CD4-positive, alpha-beta T cell treated with Interleukin-2 at 100 ng/mL for 4 hours (primary cell): Measurements from ENCODE around the gene PAH.
"Not testable (repeated sequence)": the region's sequence is repeated elsewhere in the genome, so short reads cannot be mapped to it uniquely, and the experiment has no call there.

Source experiments
- DNase-seq: peaks from one replicate; pipeline ENCODE4 v3.0.0-alpha.2; 2020; ENCODE audit warnings: low spot score

PAH gene

DNA sequence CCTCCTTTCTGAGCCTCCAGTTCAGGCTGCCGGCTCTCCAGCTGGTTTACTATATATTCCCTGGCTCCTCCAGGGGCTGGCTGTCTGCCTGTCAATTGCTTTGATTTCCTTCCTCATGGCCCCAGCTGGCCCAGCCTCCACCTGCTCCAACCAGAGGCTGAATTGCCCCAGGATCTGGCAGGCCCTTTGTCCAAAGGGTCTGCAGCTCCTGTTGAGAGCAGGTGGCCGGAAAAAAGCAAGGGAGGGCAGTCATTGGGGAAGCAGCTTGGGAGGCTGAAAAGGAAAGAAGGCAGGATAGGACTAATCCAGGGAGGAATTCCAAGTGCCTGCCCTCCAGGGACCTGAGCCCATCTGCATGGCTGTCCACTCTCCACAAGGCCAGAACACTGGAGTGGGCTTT, 25.3 kb downstream of the PAH start:
- DNase-seq: no peak

DNA sequence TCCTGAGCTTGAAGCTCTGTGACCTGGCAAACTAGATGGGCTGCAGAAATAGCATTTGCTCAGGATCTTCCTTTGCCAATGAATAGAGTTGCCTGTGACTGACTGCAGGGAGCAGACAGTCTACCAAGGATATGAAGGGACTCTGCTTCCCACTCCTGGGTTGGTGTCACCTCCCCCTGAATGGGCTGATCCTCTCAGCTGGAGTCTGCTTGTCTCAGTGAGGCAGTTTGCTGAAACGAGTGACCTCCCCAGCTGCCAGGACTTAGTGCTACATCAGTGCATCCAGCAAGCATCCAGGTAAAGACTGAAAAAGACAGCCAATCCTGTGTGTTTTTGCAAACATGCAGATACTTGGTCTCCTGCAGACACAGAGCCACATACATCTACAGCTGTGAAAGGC, 28.5 kb downstream of the PAH start:
- no peak for DNase-seq

DNA sequence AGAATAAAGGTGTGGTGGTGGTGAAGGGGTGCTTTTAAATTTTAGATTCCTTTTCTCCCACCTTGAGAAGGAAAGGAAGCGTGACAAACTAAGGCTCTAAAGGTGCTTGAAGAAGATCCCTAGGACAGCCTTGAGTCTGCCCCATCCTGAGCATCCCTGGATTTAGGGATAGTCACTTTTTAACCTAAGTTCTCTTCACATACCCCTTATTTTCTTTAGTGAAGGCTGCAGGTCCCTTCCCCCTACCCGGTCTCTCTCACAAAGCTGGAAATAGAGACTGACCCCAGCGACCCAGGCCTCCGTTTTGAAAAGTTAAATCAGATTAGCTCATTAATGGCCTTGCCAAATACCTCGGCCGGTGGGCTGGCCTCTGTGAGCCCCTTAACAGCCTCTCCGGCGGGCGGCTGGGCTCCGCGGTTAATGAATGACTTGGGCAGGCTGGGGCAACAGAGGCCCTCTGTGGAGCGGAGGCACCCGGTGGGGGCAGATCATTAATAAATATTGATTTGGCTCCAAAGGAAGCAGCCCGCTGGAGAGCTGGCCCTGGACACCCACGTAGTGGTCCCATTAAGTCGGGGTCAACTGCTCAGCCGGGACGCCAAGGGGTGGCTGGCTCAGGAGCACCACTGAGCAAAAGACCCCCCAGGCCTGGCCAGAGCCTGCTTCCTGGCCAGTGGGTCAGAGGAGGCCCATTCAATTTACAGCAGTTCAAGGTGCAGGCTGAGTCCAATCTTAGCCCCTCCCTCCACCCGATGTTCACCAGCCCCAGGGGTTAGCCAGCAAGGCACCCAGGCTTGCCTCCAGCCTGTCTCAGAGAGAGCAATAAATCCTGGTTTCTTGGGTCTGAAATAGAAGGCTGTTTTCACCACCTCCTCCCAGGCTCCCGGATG, 31.8 kb downstream of the PAH start:
- DNase-seq: no peak

DNA sequence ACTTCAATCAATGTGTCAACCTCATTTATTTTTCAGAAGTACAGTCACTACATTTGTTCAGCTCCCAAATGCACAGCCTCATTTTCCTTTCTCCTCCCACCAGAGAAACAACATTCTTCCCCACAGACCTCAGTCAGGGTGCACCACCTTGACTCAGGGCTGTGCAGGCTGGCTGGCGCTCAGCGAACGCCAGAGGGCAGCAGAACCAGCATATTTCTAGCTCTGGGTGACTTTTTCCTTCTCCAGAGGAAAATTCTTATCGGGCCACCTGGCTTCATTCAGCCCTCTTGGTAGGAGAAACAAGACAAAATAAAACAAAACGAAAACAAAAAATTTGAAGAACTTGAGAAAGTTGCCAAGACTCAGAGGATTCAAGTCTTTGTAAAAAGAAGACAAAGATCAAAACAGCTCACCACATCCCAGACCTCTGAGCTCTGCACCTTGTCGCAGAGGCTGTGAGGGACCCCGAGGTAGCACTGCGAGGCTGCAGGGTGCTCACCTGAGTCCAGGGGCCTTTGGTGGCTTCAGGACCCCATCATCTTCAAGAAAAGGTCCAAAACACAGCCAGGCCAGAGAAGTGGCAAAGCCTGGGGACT, 33.7 kb downstream of the PAH start:
- DNase-seq: peak; percentile 27

DNA sequence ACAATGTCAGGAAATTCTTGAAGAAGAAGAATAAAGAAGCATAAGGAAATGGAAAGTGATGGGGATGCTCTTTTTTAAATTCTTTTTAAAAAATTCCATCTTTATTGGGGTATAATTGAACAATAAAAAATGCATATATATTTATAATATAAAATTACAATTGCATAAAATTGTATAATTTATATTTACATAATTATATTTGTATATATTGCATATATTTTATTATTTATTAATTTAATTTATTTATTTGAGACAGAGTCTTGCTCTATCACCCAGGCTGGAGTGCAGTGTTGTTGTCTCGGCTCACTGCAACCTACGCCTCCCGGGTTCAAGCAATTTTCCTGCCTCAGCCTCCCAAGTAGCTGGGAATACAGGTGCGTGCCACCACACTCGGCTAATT, 36.3 kb downstream of the PAH start:
- no peak for DNase-seq

DNA sequence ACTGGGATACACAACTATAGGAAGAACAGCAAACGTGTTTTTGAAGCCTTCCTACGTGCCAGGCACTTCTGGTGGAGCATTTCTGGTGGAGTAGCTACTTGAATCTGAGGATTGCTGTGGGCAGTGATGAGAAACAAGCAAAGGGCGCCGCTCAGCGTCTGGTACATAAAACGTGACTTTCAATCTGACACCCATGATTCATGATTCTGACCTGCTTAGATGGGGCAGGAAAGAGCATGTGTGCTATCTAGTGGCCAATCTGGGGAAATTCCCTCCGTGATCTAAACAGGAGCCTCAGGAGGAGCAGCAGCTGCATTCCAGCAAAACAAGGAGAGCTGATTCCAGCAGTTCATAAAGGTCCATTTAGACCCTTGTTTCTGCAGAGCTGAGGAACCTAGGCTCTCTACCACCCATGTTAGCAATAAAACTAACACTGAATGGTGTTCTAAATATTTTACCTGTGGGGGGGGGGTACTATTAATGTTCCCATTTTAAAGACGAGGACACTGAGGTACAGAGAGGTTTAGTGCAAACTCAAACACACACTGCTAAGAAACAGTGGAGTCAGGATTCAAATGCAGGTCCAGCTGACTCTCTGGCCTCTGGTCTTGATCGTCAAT, 37.8 kb downstream of the PAH start:
- no peak for DNase-seq

DNA sequence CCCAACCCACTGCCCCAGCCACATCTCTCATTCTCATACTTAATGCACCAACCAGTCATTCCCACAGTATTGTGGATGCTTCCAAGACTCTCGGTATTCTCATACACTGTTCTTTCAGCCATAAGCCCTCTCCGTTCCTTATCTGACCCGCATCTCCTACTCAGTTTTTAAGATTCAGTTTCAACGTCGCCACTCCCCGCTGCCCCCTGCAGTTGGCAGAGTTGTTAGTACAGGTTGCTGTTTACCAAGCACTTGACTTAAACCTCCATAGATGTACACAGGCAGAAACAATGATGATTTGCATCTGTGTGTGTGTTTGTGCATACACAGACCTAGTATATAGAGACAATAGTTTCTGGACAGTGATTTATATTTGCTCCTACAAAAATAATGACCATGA, 40.2 kb downstream of the PAH start:
- DNase-seq: no peak

DNA sequence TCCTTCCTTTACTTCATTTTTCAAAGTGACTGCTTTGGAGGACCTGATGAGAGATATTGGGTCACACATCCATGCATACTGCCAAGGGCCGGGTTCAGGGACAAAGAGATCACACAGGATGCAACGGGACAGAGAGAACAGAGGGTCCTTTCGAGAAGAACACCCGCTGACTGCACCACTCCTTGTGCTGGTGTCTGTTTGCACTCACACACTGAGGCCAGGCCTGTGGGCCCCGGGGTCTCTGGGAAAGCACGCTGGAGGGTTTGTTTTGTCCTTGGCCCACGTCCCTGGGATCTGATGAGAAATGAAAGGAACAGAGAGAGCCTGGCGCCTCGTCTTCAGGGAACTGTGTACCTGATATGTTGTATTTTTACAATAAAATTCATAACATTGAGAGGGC, 42.2 kb downstream of the PAH start:
- no peak for DNase-seq

DNA sequence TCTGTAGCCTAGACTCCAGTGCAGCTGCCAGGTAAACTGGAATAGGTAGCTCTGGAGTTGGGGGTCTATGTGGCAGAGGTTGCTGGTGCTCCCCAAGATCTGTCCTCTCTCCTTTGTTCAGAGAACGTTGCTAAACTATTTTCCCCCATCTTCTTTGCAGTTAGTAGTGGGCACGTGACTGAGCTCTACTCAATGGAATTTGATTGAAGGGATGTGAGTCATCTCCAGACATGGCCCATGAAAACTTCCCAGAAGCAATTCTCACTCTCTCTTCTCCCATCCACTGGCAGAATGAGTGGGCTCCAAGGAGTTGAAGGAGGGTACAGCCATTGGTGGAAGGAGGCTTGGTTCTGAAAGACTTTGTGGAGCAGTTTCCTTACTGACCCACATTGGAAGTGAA, 44.0 kb downstream of the PAH start:
- DNase-seq: no peak

DNA sequence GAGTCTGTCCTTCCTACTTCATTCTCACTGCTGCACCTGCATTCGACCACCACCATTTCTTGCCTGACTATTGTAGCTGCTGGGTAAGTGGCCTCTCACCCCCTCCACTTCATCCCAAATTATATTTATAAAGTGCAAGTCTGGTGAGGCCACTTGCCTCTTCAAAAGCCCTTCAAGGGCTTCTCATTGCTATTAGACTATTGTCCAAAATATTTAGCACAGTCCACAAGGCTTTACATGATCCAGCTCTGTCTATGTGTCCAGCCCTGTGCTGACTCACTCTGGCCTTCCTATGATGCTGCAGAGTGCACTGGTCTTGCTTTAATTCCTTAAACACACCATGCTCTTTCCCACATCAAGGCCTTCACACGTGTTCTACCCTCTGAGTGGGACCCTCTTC, 46.0 kb downstream of the PAH start:
- DNase-seq: no peak

DNA sequence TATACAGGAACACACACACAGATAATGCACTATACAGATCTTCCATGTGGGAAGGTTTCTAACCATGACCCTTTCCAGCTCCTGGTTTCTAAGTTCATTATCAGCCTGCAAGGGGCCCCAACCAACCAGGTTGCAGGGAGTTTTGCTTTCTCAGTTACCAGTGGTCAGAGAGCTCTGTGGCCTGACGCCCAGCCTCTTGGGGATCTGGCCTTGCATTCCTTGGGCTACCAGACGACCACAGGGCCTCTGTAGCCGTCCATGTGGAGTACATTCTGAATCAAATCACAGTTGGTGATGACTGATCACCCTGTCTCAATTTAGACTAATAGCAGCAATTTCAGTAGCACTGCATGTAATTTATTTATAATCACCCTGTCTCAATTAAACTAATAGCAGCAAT, 47.5 kb downstream of the PAH start:
- DNase-seq: no peak

DNA sequence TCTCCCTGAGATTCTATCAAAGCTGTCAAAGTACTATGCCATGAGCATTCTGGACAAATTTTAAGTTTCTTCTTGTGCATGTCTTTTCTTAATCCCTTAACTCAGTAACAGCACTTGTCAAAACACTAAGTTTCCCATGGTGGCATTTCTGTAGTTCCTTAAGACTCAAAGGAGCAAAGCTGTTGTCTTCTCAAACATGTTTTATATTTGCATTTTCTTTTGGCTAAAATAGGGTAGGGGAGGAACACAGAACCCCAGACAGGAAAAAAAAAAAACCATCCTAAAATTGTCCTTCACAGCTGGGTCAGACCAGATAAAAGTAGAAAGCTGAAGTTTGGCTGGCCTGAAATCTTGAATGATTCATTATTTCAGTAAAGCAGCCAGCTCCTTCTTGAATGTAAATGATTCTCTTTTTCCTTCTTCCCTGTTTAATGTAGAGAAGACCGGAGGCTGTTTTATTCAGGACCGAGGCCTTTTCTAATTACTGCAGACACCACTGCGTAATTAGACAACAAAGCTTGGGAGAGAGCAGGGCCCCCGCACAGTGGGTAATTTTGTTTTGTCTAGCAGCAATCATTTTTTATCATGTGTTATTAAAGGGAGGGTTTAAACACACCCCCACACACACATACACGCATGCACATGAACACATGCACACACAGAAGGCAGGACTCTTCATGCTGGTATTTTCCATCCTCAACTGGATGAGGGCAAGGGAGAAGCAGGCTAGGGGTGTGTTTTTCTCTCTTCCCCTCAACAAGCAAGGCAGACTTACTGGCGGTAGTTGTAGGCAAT, 51.0 kb downstream of the PAH start:
- no peak for DNase-seq

DNA sequence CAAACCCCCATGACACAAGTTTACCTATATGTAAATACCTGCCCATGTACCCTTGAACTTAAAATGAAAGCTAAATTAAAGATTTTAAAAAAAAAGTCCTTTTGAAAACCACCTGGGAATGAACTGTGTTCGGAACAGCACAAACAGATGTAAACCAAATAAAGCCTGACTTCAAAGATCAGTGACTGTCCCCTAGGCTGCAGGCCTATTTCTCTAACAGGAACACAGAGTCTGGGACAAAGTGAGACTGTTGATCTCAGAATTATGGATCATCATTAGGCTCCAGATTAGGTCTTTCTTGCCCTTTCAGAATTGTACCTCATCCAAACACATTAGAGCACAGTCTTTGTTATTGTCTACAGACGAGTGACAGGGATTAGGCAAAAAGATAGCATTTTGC, 54.6 kb downstream of the PAH start:
- DNase-seq: no peak

DNA sequence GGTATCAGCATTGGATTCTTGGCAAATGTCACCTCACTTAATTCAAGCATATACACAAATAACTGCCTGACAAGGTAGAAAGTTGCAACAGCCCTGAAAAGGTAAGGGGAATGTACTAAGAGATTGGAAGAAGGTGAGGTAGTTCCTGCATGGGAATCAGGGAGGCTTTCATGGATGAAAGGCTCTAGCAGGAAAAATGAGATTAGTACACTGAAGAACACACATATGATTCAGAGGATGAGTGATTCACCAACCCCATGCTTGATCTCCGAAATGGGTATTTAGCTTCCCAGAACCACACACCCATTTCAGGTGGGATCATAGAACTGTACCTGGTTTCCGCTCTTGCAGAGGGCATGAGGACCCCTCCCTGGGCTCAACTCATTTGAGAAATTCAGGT, 65.8 kb downstream of the PAH start:
- DNase-seq: no peak

DNA sequence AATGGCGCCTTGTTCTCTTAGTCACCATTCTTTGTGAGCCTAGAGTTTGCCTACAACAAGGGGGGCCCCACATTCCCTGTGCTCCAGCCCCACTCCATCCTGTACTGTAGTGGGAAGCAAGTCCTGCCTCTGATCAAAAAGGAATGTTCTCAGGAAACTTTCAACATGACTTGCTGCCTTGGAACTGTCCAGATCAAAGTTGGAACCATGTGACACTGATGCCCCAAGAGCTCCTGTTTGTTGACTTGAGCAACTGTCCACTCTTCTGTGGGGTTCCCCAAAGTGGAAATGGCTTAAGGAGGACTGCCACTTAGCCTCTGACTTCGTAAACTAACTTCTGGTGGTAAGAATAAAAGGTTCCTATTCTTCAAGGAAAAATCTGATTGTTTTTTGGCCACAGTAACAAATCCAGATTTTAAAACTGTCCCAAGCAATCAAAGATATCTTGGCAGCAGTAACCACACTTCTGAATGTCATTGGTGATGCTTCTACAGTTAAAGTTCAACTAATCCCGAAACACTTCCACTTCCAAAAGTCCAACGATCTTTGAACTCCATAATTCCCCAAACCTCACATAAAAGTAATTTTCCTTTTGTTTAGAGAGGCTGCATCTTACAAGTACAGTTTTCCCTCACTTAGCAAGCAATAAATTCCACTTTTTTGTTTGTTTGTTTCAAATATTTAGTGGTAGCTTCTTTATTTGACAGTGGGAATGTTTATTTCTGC, 67.2 kb downstream of the PAH start:
- no peak for DNase-seq

DNA sequence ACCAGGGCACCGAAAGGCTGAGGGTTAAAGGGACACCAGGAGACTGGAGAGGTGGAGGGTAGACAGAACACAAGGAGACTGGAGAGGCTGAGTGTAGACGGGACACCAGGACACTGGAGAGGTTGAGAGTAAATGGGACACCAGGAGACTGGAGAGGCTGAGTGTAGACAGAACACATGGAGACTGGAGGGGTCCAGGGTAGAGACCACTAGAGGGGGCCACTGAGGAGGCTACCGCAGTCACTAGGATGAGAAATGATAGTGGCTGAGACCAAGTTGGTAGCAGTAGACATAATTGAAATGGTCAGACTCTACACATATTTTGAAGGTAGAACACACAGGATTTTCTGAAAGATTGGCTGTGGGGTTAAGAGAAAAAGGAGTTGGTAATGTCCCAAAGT, 68.2 kb downstream of the PAH start:
- no peak for DNase-seq

DNA sequence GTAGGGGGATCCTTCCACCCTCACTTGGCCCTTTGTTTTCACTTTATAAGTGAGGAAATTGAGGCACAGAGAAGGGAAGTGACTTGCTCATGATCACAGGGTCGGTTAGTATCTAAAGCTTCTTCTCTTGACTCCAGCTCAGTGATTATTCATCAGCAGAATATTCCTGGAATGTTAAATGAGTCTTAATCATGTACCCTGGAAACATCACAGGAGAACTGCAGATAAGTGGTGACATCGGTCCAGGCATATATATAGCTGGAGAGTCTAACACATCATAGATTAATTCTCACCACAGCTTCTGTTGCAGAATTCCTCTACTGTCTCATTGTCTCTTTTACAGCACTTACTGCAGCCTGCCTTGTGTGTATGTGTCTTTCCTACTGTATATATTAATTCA, 69.9 kb downstream of the PAH start:
- no peak for DNase-seq

DNA sequence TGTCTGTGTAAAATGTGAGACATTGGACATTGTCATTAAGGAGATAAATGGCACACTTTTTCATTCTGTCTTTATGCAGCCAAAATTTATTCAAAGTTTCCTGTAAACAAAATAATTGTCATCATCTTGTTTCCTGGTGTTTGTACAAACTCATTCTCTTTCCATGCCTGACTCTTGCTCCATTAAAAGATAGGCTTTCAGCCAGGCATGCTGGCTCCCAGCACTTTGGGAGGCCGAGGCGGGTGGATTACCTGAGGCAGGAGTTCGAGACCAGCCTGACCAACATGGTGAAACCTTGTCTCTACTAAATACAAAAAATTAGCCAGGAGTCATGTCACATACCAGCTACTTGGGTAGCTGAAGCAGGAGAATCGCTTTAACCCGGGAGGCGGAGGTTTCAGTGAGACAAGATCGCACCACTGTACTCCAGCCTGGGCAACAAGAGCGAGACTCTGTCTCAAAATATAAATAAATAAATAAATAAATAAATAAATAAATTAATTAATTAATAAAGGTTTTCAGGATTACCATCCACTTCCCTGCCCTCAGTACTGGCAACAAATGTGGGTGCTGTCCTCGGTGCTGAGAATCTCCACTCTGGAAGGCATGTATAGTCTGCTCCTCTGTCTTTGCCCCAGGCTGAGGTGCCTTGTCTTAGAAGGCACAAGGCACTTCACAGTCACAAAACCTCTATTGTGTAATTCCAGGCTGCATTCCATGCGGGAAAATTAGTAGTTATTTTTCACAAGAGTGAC, 83.2 kb downstream of the PAH start:
- no peak for DNase-seq

DNA sequence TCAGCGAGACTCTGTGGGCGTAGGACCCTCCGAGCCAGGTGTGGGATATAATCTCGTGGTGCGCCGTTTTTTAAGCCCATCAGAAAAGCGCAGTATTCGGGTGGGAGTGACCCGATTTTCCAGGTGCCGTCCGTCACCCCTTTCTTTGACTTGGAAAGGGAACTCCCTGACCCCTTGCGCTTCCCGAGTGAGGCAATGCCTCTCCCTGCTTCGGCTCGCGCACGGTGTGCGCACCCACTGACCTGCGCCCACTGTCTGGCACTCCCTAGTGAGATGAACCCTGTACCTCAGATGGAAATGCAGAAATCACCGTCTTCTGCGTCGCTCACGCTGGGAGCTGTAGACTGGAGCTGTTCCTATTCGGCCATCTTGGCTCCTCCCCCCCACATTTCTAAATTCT, 84.2 kb downstream of the PAH start:
- DNase-seq: not testable (repeated sequence)

DNA sequence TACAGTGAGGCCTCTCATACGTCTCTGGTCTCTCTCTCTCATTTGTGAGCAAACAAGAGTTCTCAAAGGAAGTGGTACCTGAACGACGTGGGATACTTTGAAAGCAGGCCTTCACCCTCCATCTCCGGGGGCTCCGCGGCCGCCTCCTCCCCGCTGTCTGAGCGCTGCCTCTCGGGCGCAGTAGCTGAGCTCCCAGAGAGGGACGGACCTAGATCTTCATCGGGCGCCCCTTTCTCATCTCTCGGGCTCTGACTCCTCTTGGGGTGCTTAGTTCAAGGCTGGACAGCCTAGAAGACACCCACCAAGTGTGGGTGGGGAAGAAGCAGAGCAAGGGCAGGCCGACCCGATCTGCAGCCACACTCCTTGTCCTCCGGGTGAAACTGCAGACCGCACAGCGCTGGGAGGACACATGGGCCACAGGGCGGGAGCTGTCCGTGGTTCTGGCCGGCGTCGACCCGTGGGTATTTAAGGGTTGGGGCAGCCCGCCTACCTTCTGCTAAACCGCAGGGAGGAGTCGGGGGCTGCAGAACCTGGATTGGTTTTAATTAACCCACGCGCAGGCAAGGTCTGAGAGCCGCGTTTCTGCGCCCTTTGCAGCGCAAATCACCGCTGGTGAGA, 92.7 kb downstream of the PAH start:
- no peak for DNase-seq

DNA sequence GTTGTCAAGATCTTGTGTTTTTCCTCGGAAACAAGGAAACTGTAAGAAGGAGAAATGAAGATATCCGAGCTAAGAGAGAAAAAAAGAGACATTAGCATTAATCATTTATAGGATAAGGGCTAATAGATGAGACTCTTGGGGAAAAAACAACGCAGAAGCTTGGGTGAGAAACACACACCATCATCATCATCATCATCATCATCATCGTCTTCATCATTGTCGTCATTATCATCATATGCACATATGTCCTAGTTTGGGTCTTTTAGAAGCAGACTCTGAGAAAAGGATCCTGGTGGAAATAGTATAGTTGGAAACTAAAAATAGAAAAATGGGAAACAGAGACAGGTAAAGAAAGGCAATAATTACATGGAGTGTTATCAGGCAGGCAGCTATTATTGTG, 95.9 kb downstream of the PAH start:
- DNase-seq: no peak
